ENCODE data around the gene ASPDH.

DNA sequence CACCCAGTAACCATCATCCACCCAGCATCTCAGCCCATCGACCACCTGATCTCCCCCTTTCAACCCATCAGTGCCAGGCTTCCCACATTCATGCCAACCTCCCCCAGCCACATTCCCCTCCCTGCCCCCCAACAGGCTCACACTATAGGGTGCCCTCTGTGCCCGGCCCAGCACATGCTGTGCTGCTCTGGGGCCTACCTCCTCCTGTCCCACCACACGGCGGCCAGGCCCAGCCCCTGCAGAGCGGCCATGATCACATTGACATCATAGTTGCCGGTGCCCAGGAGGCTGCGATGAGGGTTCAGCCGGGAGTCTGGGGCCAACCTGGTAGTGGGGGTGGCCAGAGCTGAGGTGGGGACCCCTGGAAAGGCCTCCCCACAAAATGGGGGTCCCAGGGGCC, 6.3 kb downstream of the ASPDH start:
- TF ChIP-seq, protein P1, sequence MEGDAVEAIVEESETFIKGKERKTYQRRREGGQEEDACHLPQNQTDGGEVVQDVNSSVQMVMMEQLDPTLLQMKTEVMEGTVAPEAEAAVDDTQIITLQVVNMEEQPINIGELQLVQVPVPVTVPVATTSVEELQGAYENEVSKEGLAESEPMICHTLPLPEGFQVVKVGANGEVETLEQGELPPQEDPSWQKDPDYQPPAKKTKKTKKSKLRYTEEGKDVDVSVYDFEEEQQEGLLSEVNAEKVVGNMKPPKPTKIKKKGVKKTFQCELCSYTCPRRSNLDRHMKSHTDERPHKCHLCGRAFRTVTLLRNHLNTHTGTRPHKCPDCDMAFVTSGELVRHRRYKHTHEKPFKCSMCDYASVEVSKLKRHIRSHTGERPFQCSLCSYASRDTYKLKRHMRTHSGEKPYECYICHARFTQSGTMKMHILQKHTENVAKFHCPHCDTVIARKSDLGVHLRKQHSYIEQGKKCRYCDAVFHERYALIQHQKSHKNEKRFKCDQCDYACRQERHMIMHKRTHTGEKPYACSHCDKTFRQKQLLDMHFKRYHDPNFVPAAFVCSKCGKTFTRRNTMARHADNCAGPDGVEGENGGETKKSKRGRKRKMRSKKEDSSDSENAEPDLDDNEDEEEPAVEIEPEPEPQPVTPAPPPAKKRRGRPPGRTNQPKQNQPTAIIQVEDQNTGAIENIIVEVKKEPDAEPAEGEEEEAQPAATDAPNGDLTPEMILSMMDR (IDR thresholded peaks at IDR 0.05), result no peak
- TF ChIP-seq EZH2 (IDR thresholded peaks at IDR 0.05; ENCODE audit: borderline replicate concordance, insufficient read depth, low read depth, low read length, poor library complexity, severe bottlenecking), result no peak
